Measurements from ENCODE around the gene CFAP77. TPM values are rescaled to one million over a fixed set of nuclear protein-coding genes. Genes with fewer than 3 reads are reported as not detected.

The CFAP77 gene
- total RNA-seq, 4 donors from 2014 or later = 0.66 TPM; not detected in 3

GRCh38 chr9:132514821-132515220 lies 104.8 kb downstream of the CFAP77 start:
- H3K4me1 ChIP-seq = no peaks in the 10 kb centered on the region
- H3K4me3 ChIP-seq = no peak overlapping the region
- H3K27me3 ChIP-seq = peaks cover 0 to 53% of the 10 kb centered on the region in 2 donors
- no peak for TF ChIP-seq POLR2A (IDR thresholded peaks at IDR 0.05)
- TF ChIP-seq CTCF (IDR thresholded peaks at IDR 0.05) = no peak
- TF ChIP-seq EP300 (IDR thresholded peaks at IDR 0.05) = no peak
- no peaks in the 10 kb centered on the region for H3K9me3 ChIP-seq
- no peak for DNase-seq (ENCODE audit: low spot score in 2 of 2)
- 43 to 50% methylated on average over 7 to 8 of the region's 8 CpGs for WGBS, 2 donors
- no peaks in the 10 kb centered on the region for H3K36me3 ChIP-seq
- no peak overlapping the region for H3K27ac ChIP-seq

GRCh38 chr9:132516301-132516700 lies 106.3 kb downstream of the CFAP77 start:
- H3K27ac ChIP-seq = no peak overlapping the region
- no peak for TF ChIP-seq EP300 (IDR thresholded peaks at IDR 0.05)
- no peak for TF ChIP-seq CTCF (IDR thresholded peaks at IDR 0.05)
- H3K9me3 ChIP-seq = no peaks in the 10 kb centered on the region
- H3K36me3 ChIP-seq = no peaks in the 10 kb centered on the region
- H3K4me3 ChIP-seq = no peak overlapping the region
- H3K4me1 ChIP-seq = no peaks in the 10 kb centered on the region
- peaks cover 0 to 43% of the 10 kb centered on the region in 2 donors for H3K27me3 ChIP-seq
- 73 to 79% methylated on average over 6 of the region's 6 CpGs for WGBS, 2 donors
- no peak for DNase-seq (ENCODE audit: low spot score in 2 of 2)

- no peaks in the 10 kb centered on the region for H3K36me3 ChIP-seq
- no peak for DNase-seq (ENCODE audit: low spot score in 2 of 2)
- peaks cover 0 to 43% of the 10 kb centered on the region in 2 donors for H3K27me3 ChIP-seq
- no peaks in the 10 kb centered on the region for H3K4me1 ChIP-seq
- H3K4me3 ChIP-seq = no peak overlapping the region
- WGBS, 2 donors = 45 to 47% methylated on average over 16 to 18 of the region's 18 CpGs
- H3K27ac ChIP-seq = no peak overlapping the region
- H3K9me3 ChIP-seq = no peaks in the 10 kb centered on the region
- no peak for TF ChIP-seq CTCF (IDR thresholded peaks at IDR 0.05)
Measured at GRCh38 chr9:132516911-132517310, 106.9 kb downstream of the CFAP77 start.

DNA sequence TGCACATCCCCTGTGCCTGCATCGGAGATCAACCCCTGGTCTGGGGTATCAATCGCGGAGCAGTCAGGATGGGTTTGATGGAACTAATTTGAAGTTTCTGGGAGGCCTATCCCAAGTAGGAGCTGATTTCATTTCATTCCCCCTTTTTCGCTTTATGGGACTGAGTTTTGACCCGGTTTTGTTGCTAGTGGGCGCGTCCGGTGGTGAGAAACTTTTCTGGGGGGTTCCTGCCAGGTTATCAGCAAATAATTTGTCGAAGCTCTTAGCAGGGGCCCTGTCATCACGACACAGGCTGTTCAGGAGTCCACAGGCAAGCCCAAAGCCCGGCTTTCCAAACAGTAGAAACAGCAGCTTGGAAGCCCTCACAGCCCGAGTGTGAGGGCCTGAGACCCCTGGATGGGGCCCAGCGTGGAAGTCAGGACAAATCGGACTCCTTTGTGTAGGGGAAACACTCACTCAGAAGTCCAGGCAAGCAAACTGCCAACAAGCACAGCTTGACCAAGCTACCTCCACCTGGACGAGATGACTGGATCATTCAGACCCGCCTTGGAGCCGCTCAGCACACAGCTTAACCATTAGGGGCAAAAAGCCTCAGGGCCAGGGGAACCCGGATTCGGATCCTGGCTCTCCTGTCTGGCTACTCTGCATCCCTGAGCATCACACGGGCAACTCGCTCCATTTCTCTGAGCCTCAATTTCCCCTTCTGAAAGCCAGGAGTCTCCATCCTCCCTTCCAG lies 108.0 kb downstream of the CFAP77 start:
- Histone ChIP-seq H3K4me3 (no peak overlapping the region), H3K4me1 (no peaks in the 10 kb centered on the region), H3K9me3 (no peaks in the 10 kb centered on the region), H3K27ac (no peak overlapping the region), H3K27me3 (peaks cover 0 to 43% of the 10 kb centered on the region in 2 donors), H3K36me3 (no peaks in the 10 kb centered on the region)
- WGBS, 2 donors = 81 to 82% methylated on average over 21 of the region's 21 CpGs
- TF ChIP-seq CTCF (IDR thresholded peaks at IDR 0.05) = no peak
- no peak for DNase-seq (ENCODE audit: low spot score in 2 of 2)

- DNase-seq (ENCODE audit: low spot score in 2 of 2) = no peak
- no peak overlapping the region for H3K4me3 ChIP-seq
- peaks cover 0 to 41% of the 10 kb centered on the region in 2 donors for H3K27me3 ChIP-seq
- TF ChIP-seq EP300 (IDR thresholded peaks at IDR 0.05) = no peak
- no peak for TF ChIP-seq CTCF (IDR thresholded peaks at IDR 0.05)
- TF ChIP-seq POLR2A (IDR thresholded peaks at IDR 0.05) = no peak
- WGBS, 2 donors = 88 to 90% methylated on average over 11 of the region's 11 CpGs
- H3K27ac ChIP-seq = no peak overlapping the region
- no peaks in the 10 kb centered on the region for H3K4me1 ChIP-seq
- H3K36me3 ChIP-seq = no peaks in the 10 kb centered on the region
- no peaks in the 10 kb centered on the region for H3K9me3 ChIP-seq
Measured at GRCh38 chr9:132518626-132519025, 108.6 kb downstream of the CFAP77 start.
